ENCODE measurements around the gene USP27X. TPM values are rescaled to one million over a fixed set of nuclear protein-coding genes. Genes with fewer than 3 reads are reported as not detected.
A peak's percentile ranks its signal among the peaks of the same experiment; 100 is the strongest.

The USP27X gene
- total and polyA plus RNA-seq, 4 donors, result 0.26 to 4.7 (median 1.2) TPM

DNA sequence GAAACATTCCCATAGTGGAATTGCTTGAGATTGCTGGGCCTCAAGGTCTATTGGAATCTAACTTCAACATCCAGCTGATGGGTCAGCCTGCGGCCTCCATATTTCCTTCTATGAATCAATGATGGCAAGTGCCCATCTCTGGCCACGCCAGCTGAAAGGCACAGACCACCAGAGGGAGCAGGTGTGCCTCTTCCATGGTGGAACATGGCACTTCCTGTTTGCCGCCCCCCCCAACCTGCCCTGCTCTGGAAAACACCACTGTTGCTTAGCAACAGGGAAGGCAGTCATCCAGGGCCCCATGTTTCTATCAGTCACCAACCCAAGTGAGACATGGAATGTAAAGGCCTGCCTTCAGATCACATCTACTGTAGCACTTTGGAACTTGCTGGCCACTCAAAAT is 38.6 kb upstream of the USP27X start:
- TF ChIP-seq HNF4A (conservative IDR thresholded peaks at IDR 0.05) (no peak), YY1 (IDR thresholded peaks at IDR 0.05) (peak; percentile 24), GABPA (IDR thresholded peaks at IDR 0.05 in 1 of 2, conservative IDR thresholded peaks at IDR 0.05 in 1 of 2) (peak in 1 of 2 donors; percentile 21), RAD21 (IDR thresholded peaks at IDR 0.05) (peak; percentile 60 to 81)
- TF ChIP-seq, protein P1, sequence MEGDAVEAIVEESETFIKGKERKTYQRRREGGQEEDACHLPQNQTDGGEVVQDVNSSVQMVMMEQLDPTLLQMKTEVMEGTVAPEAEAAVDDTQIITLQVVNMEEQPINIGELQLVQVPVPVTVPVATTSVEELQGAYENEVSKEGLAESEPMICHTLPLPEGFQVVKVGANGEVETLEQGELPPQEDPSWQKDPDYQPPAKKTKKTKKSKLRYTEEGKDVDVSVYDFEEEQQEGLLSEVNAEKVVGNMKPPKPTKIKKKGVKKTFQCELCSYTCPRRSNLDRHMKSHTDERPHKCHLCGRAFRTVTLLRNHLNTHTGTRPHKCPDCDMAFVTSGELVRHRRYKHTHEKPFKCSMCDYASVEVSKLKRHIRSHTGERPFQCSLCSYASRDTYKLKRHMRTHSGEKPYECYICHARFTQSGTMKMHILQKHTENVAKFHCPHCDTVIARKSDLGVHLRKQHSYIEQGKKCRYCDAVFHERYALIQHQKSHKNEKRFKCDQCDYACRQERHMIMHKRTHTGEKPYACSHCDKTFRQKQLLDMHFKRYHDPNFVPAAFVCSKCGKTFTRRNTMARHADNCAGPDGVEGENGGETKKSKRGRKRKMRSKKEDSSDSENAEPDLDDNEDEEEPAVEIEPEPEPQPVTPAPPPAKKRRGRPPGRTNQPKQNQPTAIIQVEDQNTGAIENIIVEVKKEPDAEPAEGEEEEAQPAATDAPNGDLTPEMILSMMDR (IDR thresholded peaks at IDR 0.05; ENCODE audit: low read depth, low read length, missing input control), result peak; percentile 33
- peak; percentile 52 for DNase-seq (ENCODE audit: low spot score)
- no peaks in the 10 kb centered on the region for H3K36me3 ChIP-seq (ENCODE audit: control insufficient read depth in 4 of 4, insufficient read depth in 3 of 4, low read depth in 1 of 4, low read length in 3 of 4)

GRCh38 chrX:49842621-49843020 is 36.7 kb upstream of the USP27X start:
- no peak overlapping the region for H3K4me3 ChIP-seq (ENCODE audit: low read depth in 1 of 3, low read length in 3 of 3)
- H3K9ac ChIP-seq (ENCODE audit: low read depth in 1 of 2, low read length in 2 of 2), result no peak overlapping the region
- no peak overlapping the region for H3K27ac ChIP-seq (ENCODE audit: low read depth in 1 of 2, low read length in 2 of 2)
- DNase-seq (ENCODE audit: low spot score), result no peak
- TF ChIP-seq HNF4A (conservative IDR thresholded peaks at IDR 0.05) (peak in 1 of 2 donors; percentile 52), YY1 (IDR thresholded peaks at IDR 0.05) (no peak), RAD21 (IDR thresholded peaks at IDR 0.05) (peak in 1 of 2 donors; percentile 39)
- no peaks in the 10 kb centered on the region for H3K36me3 ChIP-seq (ENCODE audit: control insufficient read depth in 4 of 4, insufficient read depth in 3 of 4, low read depth in 1 of 4, low read length in 3 of 4)
- no peaks in the 10 kb centered on the region for H3K9me3 ChIP-seq (ENCODE audit: control insufficient read depth in 4 of 4, low read length in 3 of 4)
- no peaks in the 10 kb centered on the region for H3K27me3 ChIP-seq (ENCODE audit: control insufficient read depth in 4 of 4, insufficient read depth in 4 of 4, low read length in 3 of 4)
- H3K4me1 ChIP-seq (ENCODE audit: control insufficient read depth in 4 of 4, insufficient read depth in 4 of 4, low read length in 3 of 4), result no peaks in the 10 kb centered on the region

More for the DNA sequence above, 38.6 kb upstream of the USP27X start:
- H3K4me1 ChIP-seq (ENCODE audit: control insufficient read depth in 4 of 4, insufficient read depth in 4 of 4, low read length in 3 of 4), result no peaks in the 10 kb centered on the region
- no peaks in the 10 kb centered on the region for H3K9me3 ChIP-seq (ENCODE audit: control insufficient read depth in 4 of 4, low read length in 3 of 4)
- no peak overlapping the region for H3K9ac ChIP-seq (ENCODE audit: low read depth in 1 of 2, low read length in 2 of 2)
- no peak overlapping the region for H3K27ac ChIP-seq (ENCODE audit: low read depth in 1 of 2, low read length in 2 of 2)
- H3K4me3 ChIP-seq (ENCODE audit: low read depth in 1 of 3, low read length in 3 of 3), result no peak overlapping the region
- 51% methylated on average over 3 of the region's 3 CpGs for WGBS
- H3K27me3 ChIP-seq (ENCODE audit: control insufficient read depth in 4 of 4, insufficient read depth in 4 of 4, low read length in 3 of 4), result no peaks in the 10 kb centered on the region

GRCh38 chrX:49844611-49845010 is 34.7 kb upstream of the USP27X start:
- Histone ChIP-seq H3K9me3 (ENCODE audit: control insufficient read depth in 4 of 4, low read length in 3 of 4) (peaks cover 0 to 4% (median under 1%) of the 10 kb centered on the region in 4 donors), H3K4me3 (ENCODE audit: low read depth in 1 of 3, low read length in 3 of 3) (no peak overlapping the region), H3K27me3 (ENCODE audit: control insufficient read depth in 4 of 4, insufficient read depth in 4 of 4, low read length in 3 of 4) (no peaks in the 10 kb centered on the region), H3K9ac (ENCODE audit: low read depth in 1 of 2, low read length in 2 of 2) (no peak overlapping the region), H3K36me3 (ENCODE audit: control insufficient read depth in 4 of 4, insufficient read depth in 3 of 4, low read depth in 1 of 4, low read length in 3 of 4) (no peaks in the 10 kb centered on the region), H3K4me1 (ENCODE audit: control insufficient read depth in 4 of 4, insufficient read depth in 4 of 4, low read length in 3 of 4) (no peaks in the 10 kb centered on the region), H3K27ac (ENCODE audit: low read depth in 1 of 2, low read length in 2 of 2) (no peak overlapping the region)
- no peak for TF ChIP-seq HNF4G (IDR thresholded peaks at IDR 0.05)
- no peak for TF ChIP-seq ZBTB33 (IDR thresholded peaks at IDR 0.05)
- no peak for DNase-seq (ENCODE audit: low spot score)
- 82% methylated on average over 8 of the region's 8 CpGs for WGBS

- no peak overlapping the region for H3K27ac ChIP-seq (ENCODE audit: low read depth in 1 of 2, low read length in 2 of 2)
- no peak overlapping the region for H3K4me3 ChIP-seq (ENCODE audit: low read depth in 1 of 3, low read length in 3 of 3)
- H3K27me3 ChIP-seq (ENCODE audit: control insufficient read depth in 4 of 4, insufficient read depth in 4 of 4, low read length in 3 of 4), result peaks cover 0 to 3% (median 0%) of the 10 kb centered on the region in 4 donors
- no peak overlapping the region for H3K9ac ChIP-seq (ENCODE audit: low read depth in 1 of 2, low read length in 2 of 2)
- 87% methylated on average over 4 of the region's 4 CpGs for WGBS
- DNase-seq (ENCODE audit: low spot score), result no peak
- H3K36me3 ChIP-seq (ENCODE audit: control insufficient read depth in 4 of 4, insufficient read depth in 3 of 4, low read depth in 1 of 4, low read length in 3 of 4), result no peaks in the 10 kb centered on the region
- H3K4me1 ChIP-seq (ENCODE audit: control insufficient read depth in 4 of 4, insufficient read depth in 4 of 4, low read length in 3 of 4), result no peaks in the 10 kb centered on the region
- TF ChIP-seq FOXA1 (IDR thresholded peaks at IDR 0.05) (no peak), GABPA (IDR thresholded peaks at IDR 0.05 in 1 of 2, conservative IDR thresholded peaks at IDR 0.05 in 1 of 2) (no peak), TAF1 (conservative IDR thresholded peaks at IDR 0.05) (no peak), RAD21 (IDR thresholded peaks at IDR 0.05) (no peak), RXRA (IDR thresholded peaks at IDR 0.05) (no peak), ZBTB33 (IDR thresholded peaks at IDR 0.05) (no peak), SP1 (IDR thresholded peaks at IDR 0.05) (no peak), HNF4G (IDR thresholded peaks at IDR 0.05) (no peak), HNF4A (conservative IDR thresholded peaks at IDR 0.05) (no peak)
- peaks cover 0 to 4% (median under 1%) of the 10 kb centered on the region in 4 donors for H3K9me3 ChIP-seq (ENCODE audit: control insufficient read depth in 4 of 4, low read length in 3 of 4)
Observed at GRCh38 chrX:49845701-49846403, 33.4 kb upstream of the USP27X start.

All from liver (tissue), 9 donors.